T-helper 22 cell (primary cell): ENCODE measurements around the gene CYB5R3.
"Not testable (repeated sequence)": the region's sequence is repeated elsewhere in the genome, so short reads cannot be mapped to it uniquely, and the experiment has no call there.

ENCODE experiments used
- DNase-seq: peaks from one replicate; pipeline ENCODE4 v3.0.0-alpha.2; 2020; ENCODE audit warnings: low read depth

The CYB5R3 gene

DNA sequence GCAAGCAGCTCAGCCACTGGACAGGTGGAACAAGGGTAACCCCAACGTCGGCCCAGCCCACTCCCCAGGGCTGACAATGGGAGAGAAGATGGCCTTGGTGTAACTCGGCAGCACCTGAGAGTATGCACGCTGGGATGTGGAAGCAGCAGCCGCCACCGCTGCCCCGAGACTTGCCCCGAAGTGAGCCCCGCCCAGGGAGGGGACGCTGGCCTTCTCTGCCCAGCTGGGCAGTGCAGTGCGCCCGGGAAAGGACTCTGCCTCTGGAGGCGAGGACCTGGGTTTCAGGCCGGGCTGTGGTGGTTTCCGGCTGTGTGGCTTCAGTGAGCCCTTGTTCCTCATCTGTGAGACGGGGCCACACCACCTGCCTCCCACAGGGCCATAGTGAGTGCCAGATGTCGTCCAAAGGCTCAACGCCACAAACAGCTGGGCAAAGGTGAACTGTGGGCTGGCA is 25.9 kb downstream of the CYB5R3 start:
- DNase-seq, result no peak

- no peak for DNase-seq
Observed at GRCh38 chr22:42622061-42622710, 27.0 kb downstream of the CYB5R3 start.

- no peak for DNase-seq
Observed at GRCh38 chr22:42621505-42622002, 27.6 kb downstream of the CYB5R3 start.

DNA sequence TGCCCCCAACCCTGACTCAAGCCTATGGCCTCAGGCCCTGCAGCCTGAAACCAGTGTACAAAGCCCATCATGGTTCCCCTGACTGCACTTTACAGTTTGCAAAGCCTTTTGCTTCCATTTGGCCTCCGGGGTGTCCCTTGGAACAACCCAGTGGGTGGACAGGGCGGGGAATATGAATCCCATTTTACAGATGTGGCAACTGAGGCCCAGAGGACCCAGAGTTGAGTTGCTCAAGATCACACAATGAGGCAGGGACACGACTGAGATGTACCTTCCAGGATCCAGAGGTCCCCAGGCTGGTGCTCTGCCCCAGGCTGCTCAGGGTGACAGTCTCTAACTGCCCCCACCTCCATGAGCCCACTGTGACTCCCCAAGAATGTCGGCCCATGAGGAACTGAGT is 29.1 kb downstream of the CYB5R3 start:
- DNase-seq, result no peak

- DNase-seq, result no peak
Observed at GRCh38 chr22:42619261-42620063, 29.7 kb downstream of the CYB5R3 start.

GRCh38 chr22:42617155-42617983 is 31.8 kb downstream of the CYB5R3 start:
- DNase-seq, result no peak

DNA sequence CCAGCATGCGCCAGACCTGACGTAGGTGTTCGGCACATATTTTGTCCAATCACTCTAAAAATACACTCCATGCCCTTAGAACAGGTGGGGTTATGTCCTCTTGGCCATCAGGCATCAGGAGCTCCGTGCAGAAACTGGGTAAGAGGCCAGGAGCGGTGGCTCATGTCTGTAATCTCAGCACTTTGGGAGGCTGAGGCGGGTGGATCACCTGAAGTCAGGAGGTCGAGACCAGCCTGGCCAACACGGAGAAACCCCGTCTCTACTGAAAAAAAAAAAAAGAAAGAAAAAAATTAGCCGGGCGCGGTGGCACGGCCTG is 33.4 kb downstream of the CYB5R3 start:
- not testable (repeated sequence) for DNase-seq

DNA sequence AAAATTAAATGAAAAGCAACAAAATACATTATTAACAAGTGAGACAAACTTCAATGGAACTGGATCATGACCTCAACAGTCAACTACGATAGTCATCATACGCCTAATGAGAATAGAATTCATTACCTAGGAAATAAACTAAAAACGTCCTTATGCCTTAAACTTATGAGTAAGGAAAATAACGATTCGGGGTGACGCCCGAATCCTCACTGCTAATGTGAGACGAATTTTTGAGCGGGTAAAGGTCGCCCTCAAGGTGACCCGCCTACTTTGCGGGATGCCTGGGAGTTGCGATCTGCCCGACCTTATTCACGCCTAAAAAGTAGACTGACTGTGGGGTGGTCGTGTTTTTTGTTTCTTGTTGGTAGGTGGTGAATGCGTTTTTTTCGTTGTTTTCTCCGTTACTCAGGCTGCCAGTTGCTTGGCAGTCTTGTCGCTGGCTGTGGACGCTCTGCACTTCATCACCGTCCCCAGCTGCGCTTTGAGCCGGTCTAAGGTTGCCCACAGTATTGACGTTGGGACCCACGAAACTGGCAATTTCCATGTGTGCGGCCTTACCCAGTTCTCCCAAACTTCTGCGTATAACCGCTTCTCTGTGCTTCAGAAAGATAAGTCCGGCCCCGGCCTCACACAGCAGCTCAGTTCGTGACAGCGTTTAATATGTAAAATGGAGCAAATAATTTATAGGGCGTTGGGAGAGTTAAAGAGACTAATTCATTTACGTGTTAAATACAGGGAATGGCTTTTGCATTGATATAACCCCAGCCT is 33.9 kb downstream of the CYB5R3 start:
- DNase-seq, result peak; percentile 71

- peak; percentile 97 for DNase-seq
Observed at GRCh38 chr22:42614312-42615091, 34.7 kb downstream of the CYB5R3 start, which contains the start of gene POLDIP3. TSS of gene POLDIP3 (minus strand) at chr22:42614883. CDS start at chr22:42614857, 26 bp downstream.

- DNase-seq, result no peak
Observed at GRCh38 chr22:42613872-42614301, 35.3 kb downstream of the CYB5R3 start.

DNA sequence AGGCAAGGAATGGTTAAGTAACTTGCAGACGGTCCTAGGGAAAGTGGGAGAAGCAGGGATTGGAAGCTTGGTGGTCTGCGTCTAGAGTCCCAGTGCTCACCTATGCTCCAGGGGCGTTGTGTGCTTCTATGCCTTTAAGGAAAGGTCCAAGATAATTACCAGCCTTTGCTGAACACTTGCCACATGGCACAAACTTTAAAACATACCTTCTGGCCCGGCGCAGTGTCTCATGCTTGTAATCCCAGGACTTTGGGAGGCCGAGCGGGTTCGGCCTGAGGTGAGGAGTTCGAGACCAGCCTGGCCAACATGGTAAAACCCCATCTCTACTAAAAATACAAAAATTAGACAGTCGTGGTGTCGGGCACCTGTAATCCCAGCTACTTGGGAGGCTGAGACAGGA is 36.9 kb downstream of the CYB5R3 start:
- no peak for DNase-seq

DNA sequence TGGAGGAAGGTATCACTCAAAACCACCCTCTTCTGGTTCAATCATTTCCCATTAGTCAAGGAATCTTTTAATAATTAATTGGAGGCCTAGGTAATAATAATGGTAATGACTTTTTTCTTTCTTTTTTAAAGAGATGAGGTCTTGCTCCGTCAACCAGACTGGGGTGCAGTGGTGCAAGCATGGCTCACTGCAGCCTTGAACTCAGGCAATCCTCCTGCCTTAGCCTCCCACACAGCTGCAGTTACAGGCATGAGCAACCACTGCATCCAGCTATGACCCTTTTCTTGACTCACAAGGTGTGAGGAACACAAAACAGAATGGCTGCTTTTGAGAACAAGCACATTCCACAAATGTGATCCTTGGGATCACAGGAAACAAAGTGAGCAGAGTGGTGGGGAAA is 38.1 kb downstream of the CYB5R3 start:
- no peak for DNase-seq

- DNase-seq, result no peak
Observed at GRCh38 chr22:42610186-42610585, 39.0 kb downstream of the CYB5R3 start.

GRCh38 chr22:42608823-42609361 is 40.3 kb downstream of the CYB5R3 start:
- no peak for DNase-seq

DNA sequence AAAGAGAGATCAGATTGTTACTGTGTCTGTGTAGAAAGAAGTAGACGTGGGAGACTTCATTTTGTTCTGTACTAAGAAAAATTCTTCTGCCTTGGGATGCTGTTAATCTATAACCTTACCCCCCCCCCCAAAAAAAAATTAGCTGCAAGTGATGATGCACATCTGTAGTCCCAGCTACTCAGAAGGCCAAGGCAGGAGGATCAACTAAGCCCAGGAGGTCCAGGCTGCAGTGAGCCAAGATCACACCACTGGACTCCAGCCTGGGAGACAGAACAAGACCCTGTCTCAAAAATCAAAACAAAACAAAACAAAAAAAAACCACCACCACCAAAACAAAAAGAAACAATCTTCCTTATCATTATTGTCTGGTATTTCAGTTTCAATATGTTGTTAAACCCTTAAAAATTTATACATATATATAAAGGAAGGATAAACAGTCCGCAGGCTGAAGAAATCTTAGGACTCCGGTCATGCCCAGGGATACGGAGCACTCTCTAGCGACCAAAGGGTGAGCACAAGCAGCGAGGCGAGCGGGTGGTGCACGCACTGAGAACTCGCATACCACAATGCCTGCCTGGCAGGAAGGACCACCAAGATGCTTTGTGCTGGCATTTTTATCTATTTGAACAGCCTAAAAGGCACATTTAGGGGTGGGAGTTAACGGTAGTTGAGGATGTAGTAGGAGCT is 40.9 kb downstream of the CYB5R3 start:
- no peak for DNase-seq

GRCh38 chr22:42607641-42608040 is 41.6 kb downstream of the CYB5R3 start:
- DNase-seq, result not testable (repeated sequence)

DNA sequence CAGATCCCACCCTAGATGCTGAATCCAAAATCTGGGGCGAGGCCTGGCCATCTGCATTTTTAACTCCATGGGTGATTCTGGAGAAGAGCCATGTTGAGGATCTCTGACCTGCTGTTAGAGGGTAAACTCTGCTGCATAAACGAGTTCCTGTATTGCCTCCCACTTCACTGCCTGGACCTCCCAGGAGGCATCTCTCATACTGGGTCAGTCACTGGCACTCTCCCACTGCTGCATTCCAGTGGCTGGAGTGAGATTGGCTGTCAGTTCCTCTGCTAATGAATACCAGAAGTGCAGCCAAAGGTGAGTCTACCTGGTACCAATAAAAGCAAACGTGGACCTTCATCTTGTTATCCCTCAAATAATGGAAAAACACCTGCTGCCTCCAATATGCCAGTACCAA is 44.8 kb downstream of the CYB5R3 start:
- DNase-seq, result no peak

GRCh38 chr22:42603427-42603826 is 45.8 kb downstream of the CYB5R3 start:
- DNase-seq, result no peak

GRCh38 chr22:42602470-42602869 is 46.7 kb downstream of the CYB5R3 start:
- DNase-seq, result no peak

- no peak for DNase-seq
Observed at GRCh38 chr22:42601879-42602465, 47.2 kb downstream of the CYB5R3 start.
